Fibroblast of the conjunctiva (primary cell): ENCODE results near the gene CTNNBL1.
"Not testable (repeated sequence)": the region's sequence is repeated elsewhere in the genome, so short reads cannot be mapped to it uniquely, and the experiment has no call there.

Source experiments
- DNase-seq: peaks from one replicate; pipeline ENCODE4 v3.0.0-alpha.2; 2010; ENCODE audit warnings: low read depth

Gene CTNNBL1

DNA sequence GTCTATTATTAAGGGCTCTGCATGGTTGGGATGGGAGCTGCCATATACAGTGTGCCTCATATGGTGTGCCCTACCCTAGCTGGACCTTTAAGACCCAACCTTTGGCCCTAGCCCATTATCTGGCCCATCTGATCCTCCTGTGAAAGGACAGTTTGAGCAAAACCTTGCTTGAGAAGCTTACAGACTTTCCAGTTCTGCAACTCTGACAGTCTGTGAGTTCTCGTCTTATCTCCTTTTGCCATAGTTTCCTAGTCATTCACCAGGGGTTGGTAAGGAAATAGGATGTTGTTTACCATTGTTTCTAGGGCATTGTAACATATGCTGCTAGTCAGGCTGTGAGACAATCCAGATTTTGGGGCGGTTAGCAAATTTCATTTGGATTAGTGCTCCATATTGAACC lies 17.2 kb downstream of the CTNNBL1 start:
- no peak for DNase-seq

DNA sequence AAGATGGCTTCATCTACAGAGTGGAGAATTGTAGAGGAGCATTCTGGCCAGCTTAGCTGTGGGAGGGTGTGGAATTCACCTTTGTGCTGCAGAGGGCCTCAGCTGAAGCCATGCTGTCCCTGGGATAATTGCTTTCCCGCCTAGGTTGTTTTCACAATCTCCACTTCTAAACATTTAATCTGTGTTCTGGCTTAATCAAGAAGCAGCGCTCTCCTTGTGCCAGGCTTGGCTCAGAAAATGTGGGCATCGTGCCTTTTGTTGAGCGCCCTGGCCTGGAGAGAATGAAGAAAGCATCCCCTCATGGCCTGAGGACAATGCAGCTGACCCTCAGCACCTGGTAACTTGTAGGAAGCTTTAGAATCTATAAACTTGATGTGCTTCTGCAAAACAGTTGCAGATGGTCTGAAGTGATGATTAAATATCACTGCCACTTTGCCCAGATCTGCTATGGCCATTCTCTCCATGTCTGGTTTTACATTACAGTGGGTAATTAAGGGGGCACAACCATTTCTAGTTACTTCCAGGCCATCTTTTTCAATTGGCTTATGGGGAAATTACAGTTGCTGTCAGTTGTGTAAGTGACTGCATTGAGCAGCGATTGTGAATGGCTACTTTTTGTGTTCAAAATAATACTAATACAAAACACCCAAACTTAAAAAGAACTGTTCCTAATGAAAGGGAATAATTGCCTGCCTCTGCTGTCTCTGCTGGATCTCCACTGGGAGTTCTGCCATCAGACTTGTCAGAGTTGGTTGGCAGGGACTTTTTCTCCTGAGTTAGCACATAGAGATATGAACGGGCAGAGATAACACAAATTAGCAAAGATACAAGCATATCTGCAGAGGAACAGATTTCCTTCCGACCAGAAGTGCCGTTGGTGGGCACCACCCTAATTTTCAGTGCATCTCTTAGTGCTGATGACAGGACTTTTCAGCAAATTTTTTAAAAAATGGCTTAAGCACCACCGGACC lies 18.4 kb downstream of the CTNNBL1 start:
- DNase-seq: no peak

DNA sequence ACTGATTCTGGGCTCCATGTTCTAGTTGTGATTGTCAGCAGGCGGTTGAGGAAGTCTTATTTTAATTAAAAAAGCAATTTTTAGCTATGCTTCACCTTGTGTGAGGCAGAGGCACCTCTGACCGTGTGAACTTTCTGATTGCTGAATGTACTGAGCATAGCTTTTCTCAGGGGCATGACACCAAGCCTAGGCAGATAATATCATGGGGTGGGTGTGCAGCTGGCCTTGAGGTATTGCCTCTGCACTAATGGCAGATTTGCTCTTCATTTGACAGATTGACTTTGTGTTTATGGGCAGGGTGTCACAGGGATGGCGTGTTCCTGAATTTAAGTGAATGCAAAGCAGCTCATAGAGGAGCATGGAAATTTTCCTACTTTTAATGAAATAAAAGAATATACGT lies 19.6 kb downstream of the CTNNBL1 start:
- DNase-seq: no peak

DNA sequence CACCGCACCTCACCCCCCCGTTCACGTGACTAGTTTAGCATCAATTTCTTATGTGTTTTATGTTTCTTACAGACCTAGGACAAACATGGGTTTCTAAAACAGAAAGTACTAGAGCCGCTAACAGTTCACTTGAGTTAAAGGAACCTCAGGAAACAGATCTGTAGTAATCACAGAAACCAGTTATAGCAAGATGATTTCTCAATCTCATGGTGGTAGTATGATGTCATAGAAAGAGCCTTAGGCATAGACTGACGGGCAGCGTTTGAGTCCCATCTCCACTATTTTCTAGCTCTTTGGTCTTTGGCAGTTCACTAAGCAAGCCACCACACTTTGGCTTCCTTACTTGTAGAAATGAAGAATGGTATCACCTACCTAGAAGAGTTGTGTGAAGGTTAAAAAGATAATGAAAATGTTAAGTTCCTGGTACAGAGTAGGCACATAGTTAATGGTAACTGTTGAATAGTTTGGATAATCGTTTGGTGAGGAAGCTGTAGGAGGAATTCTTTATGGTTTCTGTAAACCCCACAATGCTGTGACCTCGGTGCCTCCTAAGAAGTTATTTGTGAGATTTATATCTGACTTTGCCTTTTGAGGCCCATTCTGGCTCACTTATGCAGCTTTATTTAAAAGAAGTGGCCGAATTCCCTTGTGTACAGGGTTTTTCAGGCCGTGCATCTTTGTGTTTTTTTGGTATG lies 21.3 kb downstream of the CTNNBL1 start:
- DNase-seq: no peak

DNA sequence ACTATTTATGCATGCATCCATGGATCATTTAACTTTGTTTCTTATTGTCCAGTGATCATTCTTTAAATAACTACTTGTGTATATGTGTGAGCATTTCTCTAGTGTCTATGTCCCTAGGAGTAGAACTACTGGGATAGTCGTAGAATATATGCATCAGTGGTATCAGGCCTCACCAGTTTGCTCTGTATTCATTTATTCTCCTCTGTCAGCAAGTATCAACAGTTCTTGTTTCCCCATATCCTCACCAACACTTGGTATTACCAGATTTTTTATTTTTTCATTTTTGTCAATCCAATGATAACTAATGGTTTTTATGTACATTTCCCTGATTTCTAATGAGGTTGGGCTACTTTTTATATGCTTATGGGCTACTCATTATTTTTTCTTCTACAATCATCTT lies 27.9 kb downstream of the CTNNBL1 start:
- DNase-seq: no peak

DNA sequence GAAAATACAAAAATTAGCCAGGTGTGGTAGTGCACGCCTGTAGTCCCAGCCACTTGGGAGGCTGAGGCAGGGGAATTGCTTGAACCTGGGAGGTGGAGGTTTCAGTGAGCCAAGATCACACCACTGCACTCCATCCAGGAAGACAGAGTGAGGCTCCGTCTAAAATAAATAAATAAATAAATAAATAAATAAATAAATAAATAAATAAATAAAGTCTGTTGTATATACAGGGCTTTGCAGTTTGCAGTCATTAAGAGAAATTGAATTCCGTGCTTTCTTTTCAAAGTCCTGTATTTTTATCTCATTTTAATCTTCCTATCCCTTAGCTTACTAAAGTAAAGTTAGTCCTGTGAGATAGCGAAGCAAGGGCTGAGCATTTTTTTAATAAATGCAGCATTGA lies 28.5 kb downstream of the CTNNBL1 start:
- DNase-seq: not testable (repeated sequence)

DNA sequence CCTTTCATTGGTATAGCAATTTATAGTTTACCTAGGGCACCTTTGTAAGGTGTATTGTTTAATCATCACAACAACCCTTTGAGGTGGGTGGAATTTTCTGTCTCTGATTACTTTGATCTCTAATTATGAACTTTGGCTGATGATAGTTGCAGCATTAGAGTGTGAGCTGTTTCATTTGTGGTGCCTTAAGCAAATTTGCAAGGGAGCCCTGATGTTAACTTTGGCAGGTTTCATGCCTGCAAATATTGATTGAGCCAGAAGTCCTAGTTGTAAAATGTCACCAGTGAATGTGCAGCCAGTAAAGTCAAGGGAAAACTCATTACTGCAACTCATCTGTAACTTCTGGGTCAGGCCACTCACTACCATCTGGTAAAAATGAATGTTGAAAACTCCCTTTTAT lies 29.8 kb downstream of the CTNNBL1 start:
- no peak for DNase-seq

DNA sequence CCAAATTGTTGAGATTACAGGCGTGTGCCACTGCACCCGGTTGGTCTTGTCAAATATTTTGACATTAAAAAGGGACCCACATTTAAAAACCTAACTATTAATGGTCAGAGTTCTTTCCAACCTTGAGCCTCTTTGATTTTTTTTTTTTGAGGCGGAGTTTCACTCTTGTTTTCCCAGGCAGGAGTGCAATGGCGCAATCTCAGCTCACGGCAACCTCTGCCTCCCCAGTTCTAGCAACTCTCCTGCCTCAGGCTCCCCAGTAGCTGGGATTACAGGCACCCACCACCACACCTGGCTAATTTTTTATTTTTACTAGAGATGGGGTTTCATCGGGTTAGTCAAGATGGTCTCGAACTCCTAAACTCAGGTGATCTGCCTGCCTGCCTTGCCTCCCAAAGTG lies 31.3 kb downstream of the CTNNBL1 start:
- no peak for DNase-seq

DNA sequence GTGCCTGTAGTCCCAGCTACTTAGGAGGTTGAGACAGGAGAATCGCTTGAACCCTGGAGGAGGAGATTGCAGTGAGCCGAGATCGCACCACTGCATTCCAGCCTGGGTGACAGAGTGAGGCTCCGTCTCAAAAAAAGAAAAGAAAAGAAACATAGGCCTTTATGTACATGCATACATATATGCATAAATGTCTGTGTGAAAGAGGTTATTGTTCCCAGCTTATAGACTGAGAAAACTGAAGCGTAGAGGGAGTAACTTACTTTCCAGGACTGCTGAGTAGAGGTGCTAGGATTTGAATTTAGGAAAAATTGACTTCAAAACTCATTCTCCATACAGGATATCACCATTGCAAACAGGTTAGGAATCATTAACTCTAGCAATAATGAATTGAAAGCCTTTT lies 32.0 kb downstream of the CTNNBL1 start:
- no peak for DNase-seq

DNA sequence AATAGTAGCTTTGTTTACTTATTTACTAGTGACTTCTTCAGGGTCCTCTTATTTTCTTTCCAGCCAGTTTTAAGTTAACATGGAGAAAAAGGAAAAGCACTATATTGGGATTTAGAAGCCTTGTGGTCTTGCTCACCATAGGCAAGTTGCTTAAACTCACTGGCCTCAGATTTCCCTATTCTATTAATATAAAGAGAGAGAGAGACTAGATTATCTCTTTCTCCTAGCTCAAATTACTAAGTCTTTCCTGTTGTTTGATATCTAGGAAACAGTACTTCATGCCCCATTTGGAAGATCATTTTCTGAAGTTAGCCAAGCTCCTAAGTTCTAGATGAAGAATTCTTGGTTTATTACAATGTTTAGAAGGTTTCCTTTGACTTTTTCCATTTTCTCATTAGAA lies 32.5 kb downstream of the CTNNBL1 start:
- DNase-seq: no peak

DNA sequence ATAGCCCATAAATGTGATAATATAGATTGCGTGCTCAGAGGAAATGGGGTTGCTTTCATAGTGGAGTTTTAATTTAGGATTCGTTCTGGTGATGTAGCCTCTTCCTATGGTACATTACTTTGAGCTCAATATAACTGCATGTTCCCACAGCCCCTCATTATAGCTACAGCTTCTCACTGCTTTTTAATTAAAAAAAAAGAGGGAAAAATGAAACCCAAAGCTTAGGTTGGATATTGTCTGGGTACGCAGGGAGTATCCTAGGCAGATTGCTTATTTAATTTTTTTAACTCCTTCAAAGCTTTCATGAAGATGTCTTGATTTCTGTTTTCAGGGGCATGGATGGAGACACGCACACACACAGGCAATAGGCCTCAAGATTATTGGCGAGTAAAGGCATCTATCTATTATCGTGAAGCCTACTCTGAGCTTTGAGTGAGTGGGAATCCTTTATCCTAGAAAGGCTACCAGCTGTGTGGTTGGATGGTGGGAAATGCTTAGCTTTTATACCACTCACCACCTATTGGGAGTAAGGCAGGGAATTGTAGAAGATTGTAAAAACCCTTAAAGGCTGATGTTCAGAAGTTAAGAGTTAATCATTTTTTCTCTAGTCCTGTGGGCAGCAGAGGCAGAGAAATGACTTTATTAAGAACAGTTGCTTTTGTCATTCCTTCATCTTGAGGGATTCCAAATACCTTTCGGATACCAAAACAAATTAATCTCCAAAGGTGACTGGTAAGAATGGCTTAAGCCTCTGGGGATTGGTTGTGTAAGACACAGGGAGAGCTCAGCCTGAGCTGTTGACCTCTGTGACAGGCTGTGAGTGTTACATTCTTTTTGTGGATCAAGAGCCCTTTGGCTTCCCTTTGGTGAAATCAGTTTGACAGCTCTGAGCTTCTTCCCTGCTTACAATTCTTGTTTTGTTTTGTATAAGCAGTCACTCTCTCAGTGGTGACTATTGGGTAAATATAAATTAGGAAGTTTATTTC lies 33.4 kb downstream of the CTNNBL1 start:
- no peak for DNase-seq

DNA sequence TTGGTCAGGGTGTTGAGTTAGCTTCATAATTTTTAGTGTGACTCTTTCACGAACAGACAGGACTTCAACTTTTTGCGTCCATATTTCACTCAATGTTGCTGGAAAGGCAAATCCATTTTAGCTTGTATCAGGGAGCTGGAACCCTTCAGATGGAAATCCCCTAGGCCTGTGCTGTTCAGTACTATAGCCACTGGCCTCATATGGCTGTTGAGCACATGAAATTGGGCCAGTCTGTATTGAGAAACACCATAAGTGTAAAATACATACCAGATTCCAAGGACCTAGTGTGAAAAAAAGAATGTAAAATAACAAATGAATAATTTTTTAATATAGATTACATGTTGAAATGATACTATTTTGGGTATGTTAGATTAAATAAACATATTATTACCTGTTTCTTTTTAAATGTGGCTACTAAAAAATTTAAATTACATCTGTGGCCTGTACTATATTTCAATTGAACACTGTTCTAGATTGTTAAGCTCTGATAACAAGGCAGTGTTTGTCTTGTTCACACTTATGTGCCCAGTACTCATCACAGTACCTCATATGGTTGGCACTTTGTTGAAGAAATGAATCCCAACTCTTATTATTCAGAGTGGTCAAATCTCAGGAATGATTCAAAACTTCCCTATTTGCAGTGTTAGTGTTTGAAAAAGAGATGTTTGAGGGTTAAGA lies 34.3 kb downstream of the CTNNBL1 start:
- DNase-seq: no peak

DNA sequence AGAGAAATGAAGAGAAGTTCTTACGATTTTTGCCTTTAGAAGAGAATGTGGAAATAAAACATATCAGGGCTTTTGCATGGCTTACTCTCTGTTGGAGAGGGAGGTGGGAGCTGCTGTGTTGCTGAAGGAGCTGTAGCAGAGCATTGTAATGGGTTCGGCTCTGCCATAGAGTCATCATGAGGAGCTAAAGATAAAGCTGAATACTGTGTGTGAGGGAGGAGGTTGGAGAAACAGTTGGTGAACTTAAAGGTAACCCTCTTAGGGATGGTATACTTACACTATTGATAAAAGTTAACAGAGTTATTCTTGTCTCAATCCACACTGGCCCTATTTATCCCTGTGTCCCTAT lies 34.8 kb downstream of the CTNNBL1 start:
- no peak for DNase-seq

DNA sequence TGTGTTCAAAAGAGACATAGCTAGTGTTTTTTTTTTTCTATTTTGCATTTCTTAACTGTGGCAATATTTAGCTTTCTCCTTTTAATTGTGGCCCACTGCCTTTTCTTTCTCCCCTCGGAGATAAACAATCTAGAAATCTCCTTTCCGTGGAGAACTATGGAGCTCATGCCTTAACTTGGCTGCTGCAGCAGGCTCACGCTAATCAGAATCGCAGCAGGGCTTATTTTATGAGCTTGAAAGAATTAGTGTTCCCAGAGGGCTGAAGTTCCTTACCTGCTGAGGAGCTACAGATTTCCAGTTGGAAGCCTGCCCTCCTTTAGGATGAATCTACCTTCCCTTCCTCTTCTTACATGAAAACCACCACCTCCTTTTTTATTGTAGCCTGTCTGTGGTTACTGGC lies 35.6 kb downstream of the CTNNBL1 start:
- no peak for DNase-seq

DNA sequence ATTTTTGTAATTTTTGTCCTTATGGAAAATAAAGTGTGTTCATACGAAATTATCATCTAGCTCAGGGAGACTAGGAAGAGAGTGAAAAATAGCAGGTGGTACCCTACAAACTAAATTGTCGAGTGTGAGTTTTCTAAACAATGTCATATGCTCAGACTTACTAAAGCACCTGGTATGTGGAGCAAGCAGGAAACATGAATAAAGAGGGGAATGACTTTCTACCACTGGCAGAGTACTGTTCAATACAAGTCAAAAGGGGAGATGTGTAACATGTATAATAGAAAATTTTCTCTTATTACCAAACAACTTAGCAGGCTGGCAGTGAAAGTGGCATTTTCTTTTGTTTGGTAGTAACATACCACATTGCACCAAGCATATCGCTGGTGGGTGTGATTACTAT lies 36.1 kb downstream of the CTNNBL1 start:
- no peak for DNase-seq

DNA sequence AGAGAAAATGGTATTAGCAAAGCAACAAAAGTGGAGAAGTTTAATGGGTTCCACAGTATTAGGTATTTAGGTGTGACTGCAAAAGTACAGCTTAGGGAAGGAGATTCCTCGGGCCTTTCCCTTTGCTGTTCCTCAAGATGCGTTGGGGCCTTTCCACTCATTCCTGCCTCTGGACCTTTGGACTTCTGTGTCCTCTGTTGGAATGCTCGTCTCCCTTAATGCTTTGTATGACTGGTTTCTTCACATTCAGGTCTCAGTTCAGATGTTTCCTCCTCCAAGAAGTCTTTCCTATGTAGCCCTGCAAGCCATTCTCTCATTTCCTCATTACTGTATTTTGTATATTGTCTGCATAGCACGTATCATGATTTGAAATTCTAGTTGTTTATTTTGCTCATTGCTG lies 39.6 kb downstream of the CTNNBL1 start:
- DNase-seq: no peak

DNA sequence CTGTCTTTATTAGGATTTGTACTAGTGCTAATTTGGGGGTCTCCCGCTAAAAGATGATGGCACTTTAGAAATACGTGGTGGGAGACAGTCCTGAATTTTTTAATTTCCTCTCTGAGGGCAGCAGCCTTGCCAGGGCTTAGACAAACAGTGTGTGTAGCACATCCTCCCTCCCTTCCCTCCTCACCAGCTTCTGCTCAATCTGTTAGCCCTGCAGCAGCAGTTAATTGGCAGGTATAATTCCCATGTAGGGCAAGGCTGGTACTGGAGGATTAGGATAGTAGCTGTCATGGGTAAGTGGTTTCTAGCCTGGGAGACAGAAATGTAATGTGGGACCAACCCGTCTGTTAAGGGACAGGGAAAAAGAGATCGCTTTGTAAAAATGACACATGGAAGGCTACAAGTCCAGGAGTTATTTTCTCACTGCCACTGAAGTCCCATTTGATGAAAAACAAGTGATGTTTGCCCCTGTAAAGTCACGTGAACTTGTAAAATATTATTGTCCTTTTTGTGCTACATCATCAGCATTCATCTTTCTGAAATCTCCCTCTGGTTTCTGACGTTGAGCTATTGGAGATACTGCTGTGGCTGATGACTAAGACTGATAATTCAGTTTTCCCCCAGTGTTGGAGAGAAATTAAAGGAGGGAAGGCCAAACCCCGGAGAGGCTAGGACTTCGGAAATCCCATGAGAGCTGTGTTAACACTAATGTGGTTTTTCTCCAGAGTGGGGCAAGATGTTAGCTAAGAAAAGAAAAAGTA lies 40.6 kb downstream of the CTNNBL1 start:
- no peak for DNase-seq

DNA sequence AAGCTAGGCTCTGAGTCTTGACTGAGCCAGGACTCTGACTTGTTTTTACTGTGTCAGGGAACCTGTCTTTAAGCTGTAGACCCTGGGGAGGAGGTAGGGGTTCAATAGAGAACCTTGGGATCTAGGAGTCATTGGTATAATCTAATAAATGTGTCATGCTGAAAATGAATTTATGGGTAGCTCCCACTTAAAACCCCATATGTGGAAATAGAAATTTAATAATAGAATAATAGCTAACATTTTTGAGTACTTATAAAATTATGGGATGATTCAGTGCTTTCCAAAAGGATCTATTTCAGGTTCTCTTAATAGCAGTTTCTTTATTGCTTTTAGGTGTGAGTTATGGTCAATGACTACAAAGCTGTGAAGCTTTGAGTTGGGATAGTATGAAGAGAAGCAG lies 41.7 kb downstream of the CTNNBL1 start:
- no peak for DNase-seq

DNA sequence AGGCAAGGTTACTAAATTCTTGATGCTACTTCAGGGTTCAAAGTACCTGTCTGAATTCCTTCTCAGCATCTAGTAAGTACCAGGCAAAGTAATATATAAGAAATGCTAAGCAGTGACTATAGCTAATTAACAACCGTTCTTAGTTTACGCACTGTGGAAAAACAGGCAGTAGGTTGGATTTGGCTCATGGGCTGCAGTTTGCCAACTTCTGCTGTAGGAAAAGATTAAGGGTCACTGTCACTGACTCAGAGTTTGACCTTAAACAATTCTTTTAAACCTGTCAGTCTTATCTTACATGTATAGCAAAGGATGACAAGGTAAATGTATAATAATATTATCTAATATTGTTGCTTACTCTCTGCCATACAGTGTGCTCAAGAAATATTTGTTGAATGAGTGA lies 42.3 kb downstream of the CTNNBL1 start:
- no peak for DNase-seq

DNA sequence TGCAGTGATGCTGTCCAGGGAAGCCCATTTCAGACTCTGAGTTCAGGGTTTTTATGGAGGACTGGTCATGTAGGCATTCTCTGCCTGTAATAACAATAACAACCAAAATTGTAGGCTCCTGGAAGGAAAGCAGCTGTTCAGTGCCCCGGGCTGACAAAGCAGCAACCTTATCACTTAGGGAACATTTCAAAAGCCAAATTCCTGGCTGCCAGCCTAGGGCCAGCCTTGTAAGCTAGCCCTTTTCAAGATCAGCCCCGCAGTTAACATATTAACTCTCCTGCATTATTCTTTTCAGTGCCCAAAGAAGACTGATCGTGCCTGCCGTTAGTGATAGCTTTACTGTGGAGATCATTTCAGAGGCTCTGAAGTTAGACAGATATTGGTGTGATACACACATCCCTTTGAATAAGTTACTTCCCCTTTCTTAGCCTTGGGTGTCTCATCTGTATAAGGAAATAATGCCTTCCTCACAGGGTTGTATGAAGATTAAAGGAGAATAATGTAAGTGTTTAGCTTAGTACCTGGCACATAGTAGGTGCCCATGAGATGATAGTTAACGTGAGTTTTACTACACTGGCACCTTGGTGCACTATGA lies 44.1 kb downstream of the CTNNBL1 start:
- no peak for DNase-seq

DNA sequence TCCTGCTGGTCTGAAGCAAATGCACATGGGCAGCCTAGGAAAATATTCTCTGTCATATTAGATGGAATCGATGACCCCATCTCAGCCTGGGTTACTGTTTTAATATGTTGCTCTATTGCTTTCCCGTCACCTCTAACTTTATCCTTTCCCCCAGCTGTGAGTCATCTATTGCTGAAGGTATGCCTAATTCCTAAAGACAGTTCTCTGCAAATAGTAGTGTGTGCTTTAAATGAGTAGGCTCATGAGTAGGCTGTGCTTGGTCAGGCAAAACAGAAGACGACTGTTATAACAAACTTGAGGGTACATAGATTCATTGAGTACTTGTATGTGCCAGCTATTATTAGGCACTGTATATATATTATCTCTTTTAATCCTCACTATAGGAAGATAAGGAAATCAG lies 47.2 kb downstream of the CTNNBL1 start:
- DNase-seq: no peak
